Natural killer cell (primary cell): ENCODE measurements around the gene CHKA. TPM values are rescaled to one million over a fixed set of nuclear protein-coding genes. Genes with fewer than 3 reads are reported as not detected.
A peak's percentile ranks its signal among the peaks of the same experiment; 100 is the strongest.

ENCODE experiments used
- ATAC-seq, 3 donors: fragments of 150-1000 bp in 2 of 3; fragments of 200-7000 bp in 1 of 3; cut with Tn5 transposase; 1 replicate in 1 of 3; 2 replicates in 2 of 3; pipeline ENCODE4 v1.10.0; 2021; ENCODE audit warnings: mild to moderate bottlenecking in 2 of 3, moderate library complexity in 2 of 3
- DNase-seq, 2 donors: peaks; one replicate each; pipeline versions ENCODE4 v3.0.0 to v3.0.0-alpha.2; 2013 to 2021; ENCODE audit warnings: mixed read lengths in 1 of 2
- H3K27ac ChIP-seq: one replicate; pipeline ENCODE4 v1.5.1; 2013; ENCODE audit warnings: mild to moderate bottlenecking, low read length
- H3K27me3 ChIP-seq: one replicate; pipeline ENCODE4 v1.6.1; 2013; ENCODE audit warnings: low read length; ENCODE audit not compliant: control insufficient read depth, insufficient read depth
- H3K36me3 ChIP-seq: one replicate; pipeline ENCODE4 v1.6.1; 2013; ENCODE audit warnings: low read length; ENCODE audit not compliant: control insufficient read depth, insufficient read depth
- H3K4me1 ChIP-seq: one replicate; pipeline ENCODE4 v1.6.1; 2013; ENCODE audit warnings: low read length; ENCODE audit not compliant: control insufficient read depth, insufficient read depth
- H3K4me3 ChIP-seq: one replicate; pipeline ENCODE4 v1.5.1; 2013; ENCODE audit warnings: low read length
- H3K9me3 ChIP-seq: one replicate; pipeline ENCODE4 v1.6.1; 2013; ENCODE audit warnings: low read length; ENCODE audit not compliant: control insufficient read depth, insufficient read depth
- H3K27ac Mint-ChIP-seq, 2 donors: one replicate each; pipeline ENCODE4 v1.8.0; 2022; ENCODE audit warnings: mild to moderate bottlenecking in 2 of 2, mixed read lengths in 2 of 2, moderate library complexity in 1 of 2
- H3K27me3 Mint-ChIP-seq, 2 donors: one replicate each; pipeline ENCODE4 v1.8.0; 2022; ENCODE audit warnings: low read depth in 2 of 2, mixed read lengths in 2 of 2
- H3K36me3 Mint-ChIP-seq: one replicate; pipeline ENCODE4 v1.8.0; 2022; ENCODE audit warnings: mixed read lengths
- H3K4me1 Mint-ChIP-seq, 2 donors: one replicate each; pipeline ENCODE4 v1.8.0; 2022; ENCODE audit warnings: mixed read lengths in 2 of 2
- H3K4me3 Mint-ChIP-seq: one replicate; pipeline ENCODE4 v1.8.0; 2022; ENCODE audit warnings: mild to moderate bottlenecking, moderate library complexity, mixed read lengths
- H3K9me3 Mint-ChIP-seq, 2 donors: one replicate each; pipeline ENCODE4 v1.8.0; 2022; ENCODE audit warnings: mixed read lengths in 2 of 2
- WGBS: methylation state at CpG from one replicate; pipeline ENCODE4 v1.1.7; 2013; ENCODE audit warnings: missing lambda C conversion rate; ENCODE audit not compliant: insufficient coverage; 5-methylcytosine and 5-hydroxymethylcytosine counted together
- intact Hi-C: fragments of 100-400 bp; cut with micrococcal nuclease; formaldehyde crosslinking; loops from one replicate; pipeline ENCODE4 v1.14.2; 2022
- total RNA-seq, 4 donors: library from RNA; stranded (reverse); fragments of 120-200 nt in 1 of 4; gene quantifications; one replicate each; pipeline versions ENCODE4 v1.2.3 to v1.2.4, GENCODE V29; 2013 to 2022
- TF ChIP-seq, protein P1 (sequence below): fragments of 200-600 bp; IDR thresholded peaks from one replicate; pipeline ENCODE4 v1.8.0; 2022; ENCODE audit warnings: antibody characterized with exemption

CHKA gene
- total RNA-seq, 3 donors from 2014 or later (not counting 1 experiment from before 2014, with no cell fraction given) = 15.8 to 24.6 (median 24.4) TPM

GRCh38 chr11:68040957-68041591 lies 80.1 kb downstream of the CHKA start:
- Histone ChIP-seq H3K27ac (peak overlapping the region; percentile 94), H3K36me3 (peaks cover 39% of the 10 kb centered on the region), H3K4me1 (peaks cover 61% of the 10 kb centered on the region), H3K27me3 (no peaks in the 10 kb centered on the region), H3K4me3 (peak overlapping the region; percentile 84), H3K9me3 (no peaks in the 10 kb centered on the region)
- no peak for DNase-seq
- H3K9me3 Mint-ChIP-seq = no peaks in the 10 kb centered on the region
- H3K27me3 Mint-ChIP-seq = no peaks in the 10 kb centered on the region
- H3K4me3 Mint-ChIP-seq = peak overlapping the region; percentile 91
- H3K27ac Mint-ChIP-seq = peak overlapping the region; percentile 97 to 99
- intact Hi-C loops = loop anchor here (1.0 kb wide), 1 partner anchor 11 kb away; the partner anchor contains the start of gene NDUFS8
- TF ChIP-seq, protein P1, sequence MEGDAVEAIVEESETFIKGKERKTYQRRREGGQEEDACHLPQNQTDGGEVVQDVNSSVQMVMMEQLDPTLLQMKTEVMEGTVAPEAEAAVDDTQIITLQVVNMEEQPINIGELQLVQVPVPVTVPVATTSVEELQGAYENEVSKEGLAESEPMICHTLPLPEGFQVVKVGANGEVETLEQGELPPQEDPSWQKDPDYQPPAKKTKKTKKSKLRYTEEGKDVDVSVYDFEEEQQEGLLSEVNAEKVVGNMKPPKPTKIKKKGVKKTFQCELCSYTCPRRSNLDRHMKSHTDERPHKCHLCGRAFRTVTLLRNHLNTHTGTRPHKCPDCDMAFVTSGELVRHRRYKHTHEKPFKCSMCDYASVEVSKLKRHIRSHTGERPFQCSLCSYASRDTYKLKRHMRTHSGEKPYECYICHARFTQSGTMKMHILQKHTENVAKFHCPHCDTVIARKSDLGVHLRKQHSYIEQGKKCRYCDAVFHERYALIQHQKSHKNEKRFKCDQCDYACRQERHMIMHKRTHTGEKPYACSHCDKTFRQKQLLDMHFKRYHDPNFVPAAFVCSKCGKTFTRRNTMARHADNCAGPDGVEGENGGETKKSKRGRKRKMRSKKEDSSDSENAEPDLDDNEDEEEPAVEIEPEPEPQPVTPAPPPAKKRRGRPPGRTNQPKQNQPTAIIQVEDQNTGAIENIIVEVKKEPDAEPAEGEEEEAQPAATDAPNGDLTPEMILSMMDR = no peak
- peaks cover 28 to 42% of the 10 kb centered on the region in 2 donors for H3K4me1 Mint-ChIP-seq
- no peaks in the 10 kb centered on the region for H3K36me3 Mint-ChIP-seq
- no peak for ATAC-seq
- WGBS = 78% methylated on average over 23 of the region's 23 CpGs

DNA sequence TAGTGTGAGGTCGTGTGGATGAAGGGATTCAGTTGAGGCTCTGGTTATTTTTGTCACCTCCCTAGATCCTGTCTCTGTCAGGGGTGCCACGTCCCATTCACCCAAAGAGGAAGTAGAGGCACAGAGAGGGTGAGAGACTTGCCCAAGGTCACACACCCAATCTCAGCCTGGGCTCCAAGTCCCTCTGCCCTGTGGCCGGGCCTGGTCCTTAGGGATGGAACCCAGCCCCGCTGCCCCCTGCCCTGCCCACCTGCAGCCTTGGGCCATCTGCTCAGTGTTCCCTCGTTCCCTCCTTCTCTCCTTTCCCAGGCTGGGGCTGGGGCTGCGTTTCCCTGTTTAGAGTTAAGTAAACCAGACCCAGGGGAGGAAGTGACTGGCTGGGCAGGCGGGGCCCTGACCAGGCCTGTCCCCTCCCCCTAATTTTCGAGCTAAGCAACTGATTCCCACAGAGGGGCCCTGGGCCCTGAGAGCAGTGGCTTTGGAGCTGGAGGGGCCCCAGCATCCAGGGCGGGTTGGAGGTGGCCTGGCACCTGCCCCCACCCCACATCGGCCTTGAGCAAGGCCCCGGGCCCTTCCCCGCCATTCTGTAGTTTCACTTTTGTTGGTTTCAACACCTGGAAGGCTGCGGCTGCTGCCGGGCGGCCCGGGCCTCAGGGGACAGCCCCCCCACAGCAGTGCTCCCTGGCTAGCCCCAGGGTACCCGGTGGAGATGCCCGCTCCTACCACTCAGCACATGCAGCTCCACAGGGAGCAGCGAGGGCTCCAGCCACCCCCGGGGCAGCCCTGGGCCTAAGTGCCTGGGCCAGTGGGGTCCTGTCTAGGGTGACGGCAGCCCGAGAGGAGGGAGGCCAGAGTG lies 80.9 kb downstream of the CHKA start:
- TF ChIP-seq, protein P1 = no peak

GRCh38 chr11:68039526-68040086 lies 81.6 kb downstream of the CHKA start:
- Histone ChIP-seq H3K27ac (peak overlapping the region; percentile 94), H3K9me3 (no peaks in the 10 kb centered on the region), H3K36me3 (peaks cover 27% of the 10 kb centered on the region), H3K4me3 (peak overlapping the region; percentile 84), H3K27me3 (no peaks in the 10 kb centered on the region), H3K4me1 (peaks cover 74% of the 10 kb centered on the region)
- 12% methylated on average over 9 of the region's 10 CpGs for WGBS
- peak overlapping the region; percentile 97 to 99 for H3K27ac Mint-ChIP-seq
- intact Hi-C loops = loop anchor here (1.0 kb wide), 1 partner anchor 9 kb away; the partner anchor contains the start of gene NDUFS8
- H3K4me1 Mint-ChIP-seq = peaks cover 31 to 46% of the 10 kb centered on the region in 2 donors
- H3K4me3 Mint-ChIP-seq = peak overlapping the region; percentile 91
- TF ChIP-seq, protein P1 = no peak
- DNase-seq (peak in 1 of 2 donors; percentile 38), ATAC-seq (peak in 1 of 3 donors; percentile 5)
- H3K27me3 Mint-ChIP-seq = no peaks in the 10 kb centered on the region
- H3K9me3 Mint-ChIP-seq = no peaks in the 10 kb centered on the region
- no peaks in the 10 kb centered on the region for H3K36me3 Mint-ChIP-seq

More for the DNA sequence above, 80.9 kb downstream of the CHKA start:
- H3K9me3 Mint-ChIP-seq = no peaks in the 10 kb centered on the region
- H3K27me3 ChIP-seq = no peaks in the 10 kb centered on the region
- H3K4me3 ChIP-seq = peak overlapping the region; percentile 84
- intact Hi-C loops = loop anchor here (1.0 kb wide), 1 partner anchor 10 kb away; the partner anchor contains the start of gene NDUFS8
- H3K27ac ChIP-seq = peak overlapping the region; percentile 94
- H3K36me3 ChIP-seq = peaks cover 34% of the 10 kb centered on the region
- WGBS = under 1% methylated on average over 21 of the region's 22 CpGs
- no peaks in the 10 kb centered on the region for H3K36me3 Mint-ChIP-seq
- H3K4me1 ChIP-seq = peaks cover 68% of the 10 kb centered on the region
- H3K4me1 Mint-ChIP-seq = peaks cover 31 to 46% of the 10 kb centered on the region in 2 donors
- H3K9me3 ChIP-seq = no peaks in the 10 kb centered on the region
- peak overlapping the region; percentile 91 for H3K4me3 Mint-ChIP-seq
- H3K27ac Mint-ChIP-seq = peak overlapping the region; percentile 97 to 99
- no peaks in the 10 kb centered on the region for H3K27me3 Mint-ChIP-seq
- DNase-seq (peak; percentile 52 to 70), ATAC-seq (peak; percentile 54 to 68 (median 63))
